GM13977 (cell line): Measurements from ENCODE around the gene PSMA1.

Experiments
- DNase-seq: peaks from one replicate; pipeline ENCODE4 v3.0.0; 2012; ENCODE audit warnings: low spot score
- in situ Hi-C: fragments of 300-500 bp; cut with MboI; formaldehyde crosslinking; loops from one replicate; pipeline ENCODE4 v1.12.0; 2022; ENCODE audit warnings: low sequenced_read_pairs, low pct_unique_long_range_greater_than_20kb, mixed read lengths, inconsistent platforms; ENCODE audit not compliant: unreplicated experiment
- TF ChIP-seq, protein P1 (sequence below): IDR thresholded peaks from 2 replicates; pipeline ENCODE4 v1.5.1; 2012; ENCODE audit warnings: mild to moderate bottlenecking, control low read depth; ENCODE audit not compliant: insufficient read depth; ENCODE audit errors: extremely low read depth, missing control alignments

The PSMA1 gene

DNA sequence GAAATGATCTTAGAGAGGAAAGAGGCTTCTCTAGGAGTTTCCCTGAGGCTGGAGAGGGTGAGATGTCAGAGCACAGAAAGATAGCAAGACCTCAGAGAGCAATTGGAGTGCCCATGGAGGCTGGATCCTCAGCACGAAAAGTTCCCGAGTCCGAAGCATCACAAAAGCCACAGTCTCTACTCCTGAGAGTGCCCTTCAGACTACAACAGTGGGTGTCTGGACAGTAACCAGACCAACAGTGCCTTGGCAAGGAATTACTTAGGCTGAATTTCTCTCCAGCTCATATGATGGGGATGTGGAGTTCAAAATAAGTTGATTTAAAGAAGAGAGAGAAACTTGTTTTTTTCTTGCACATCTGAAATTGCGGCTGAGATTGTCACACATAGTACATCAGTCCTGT is 31.9 kb upstream of the PSMA1 start:
- in situ Hi-C loops = no loop called here
- TF ChIP-seq, protein P1, sequence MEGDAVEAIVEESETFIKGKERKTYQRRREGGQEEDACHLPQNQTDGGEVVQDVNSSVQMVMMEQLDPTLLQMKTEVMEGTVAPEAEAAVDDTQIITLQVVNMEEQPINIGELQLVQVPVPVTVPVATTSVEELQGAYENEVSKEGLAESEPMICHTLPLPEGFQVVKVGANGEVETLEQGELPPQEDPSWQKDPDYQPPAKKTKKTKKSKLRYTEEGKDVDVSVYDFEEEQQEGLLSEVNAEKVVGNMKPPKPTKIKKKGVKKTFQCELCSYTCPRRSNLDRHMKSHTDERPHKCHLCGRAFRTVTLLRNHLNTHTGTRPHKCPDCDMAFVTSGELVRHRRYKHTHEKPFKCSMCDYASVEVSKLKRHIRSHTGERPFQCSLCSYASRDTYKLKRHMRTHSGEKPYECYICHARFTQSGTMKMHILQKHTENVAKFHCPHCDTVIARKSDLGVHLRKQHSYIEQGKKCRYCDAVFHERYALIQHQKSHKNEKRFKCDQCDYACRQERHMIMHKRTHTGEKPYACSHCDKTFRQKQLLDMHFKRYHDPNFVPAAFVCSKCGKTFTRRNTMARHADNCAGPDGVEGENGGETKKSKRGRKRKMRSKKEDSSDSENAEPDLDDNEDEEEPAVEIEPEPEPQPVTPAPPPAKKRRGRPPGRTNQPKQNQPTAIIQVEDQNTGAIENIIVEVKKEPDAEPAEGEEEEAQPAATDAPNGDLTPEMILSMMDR = no peak
- DNase-seq = no peak

DNA sequence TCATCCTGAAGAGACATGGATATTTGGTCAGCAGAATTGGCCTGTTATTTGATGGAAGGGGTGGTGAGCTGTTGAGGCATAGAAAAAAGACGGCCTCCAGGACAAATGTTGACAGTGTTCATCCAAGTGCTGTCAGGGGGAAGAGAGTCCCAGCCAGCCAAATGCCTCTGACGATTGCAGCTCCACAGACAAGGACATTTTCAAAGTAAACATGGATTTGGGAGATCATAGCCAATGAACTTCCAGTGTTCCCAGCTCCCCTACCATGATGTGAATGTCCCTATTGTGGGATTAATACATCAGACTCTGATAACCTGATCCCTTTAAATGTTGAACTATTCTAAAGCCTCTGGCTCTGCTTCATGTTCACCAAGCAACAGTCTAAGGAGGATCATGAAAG is 31.2 kb upstream of the PSMA1 start:
- DNase-seq = no peak
- TF ChIP-seq, protein P1 = no peak
- in situ Hi-C loops = no loop called here

DNA sequence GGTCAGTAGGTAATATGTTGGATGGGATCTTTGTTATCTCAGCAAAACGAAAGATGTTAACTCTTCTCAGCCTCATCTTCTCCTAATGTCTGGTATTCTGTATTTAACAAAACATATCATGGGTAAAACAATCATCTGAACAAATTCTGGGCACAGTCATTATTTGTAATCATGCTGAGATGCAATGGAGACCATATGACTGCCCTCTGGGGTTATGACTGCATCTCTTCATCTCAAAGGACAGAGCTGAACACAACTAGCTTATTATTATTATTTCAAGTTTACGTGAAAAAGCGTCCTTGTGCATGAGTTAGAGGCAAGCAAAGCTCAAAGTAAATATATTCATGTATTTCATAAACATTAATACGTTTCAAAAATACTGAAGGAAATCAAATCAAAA is 29.7 kb upstream of the PSMA1 start:
- DNase-seq = no peak
- TF ChIP-seq, protein P1 = no peak
- in situ Hi-C loops = loop anchor here (25.0 kb wide), 1 partner anchor 212 kb away; no protein-coding TSS in a partner anchor

DNA sequence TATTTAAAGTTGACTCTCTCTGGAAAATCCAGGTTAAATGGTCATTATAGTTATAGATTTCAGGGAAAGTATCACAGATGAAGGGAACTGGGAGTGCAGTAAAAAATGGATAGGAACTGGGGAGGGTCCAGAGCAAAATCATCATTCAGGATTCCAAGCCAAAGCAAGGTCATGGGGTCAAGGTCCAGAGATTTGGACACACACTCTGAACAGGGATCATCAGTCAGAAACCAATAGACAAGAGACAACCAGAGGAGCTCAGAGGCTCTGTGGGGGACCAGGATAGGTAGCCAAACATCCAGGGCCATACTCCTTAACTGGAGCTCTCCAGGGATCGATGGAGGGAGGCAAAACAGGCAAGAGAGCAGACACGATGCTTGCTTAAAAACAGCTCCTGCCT is 27.3 kb upstream of the PSMA1 start:
- in situ Hi-C loops = loop anchor here (25.0 kb wide), 1 partner anchor 215 kb away; no protein-coding TSS in a partner anchor
- DNase-seq = no peak

DNA sequence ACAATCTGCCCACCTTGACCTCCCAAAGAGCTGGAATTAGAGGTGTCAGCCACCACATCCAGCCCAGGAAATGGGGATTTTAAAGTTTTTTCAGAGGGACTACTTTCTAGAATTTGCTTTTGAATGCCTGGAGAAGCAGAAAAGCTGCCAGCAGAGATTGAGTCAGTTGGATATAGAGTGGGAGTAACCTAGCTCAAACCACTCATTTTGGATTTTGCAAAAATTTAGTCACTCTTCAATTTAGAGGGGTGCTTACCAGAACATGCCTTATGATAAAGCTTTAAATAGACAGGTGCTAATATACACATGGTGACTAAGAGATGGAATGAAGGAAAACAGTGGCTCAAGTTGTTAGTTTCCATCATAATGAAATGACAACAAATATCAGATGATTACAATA is 26.5 kb upstream of the PSMA1 start:
- TF ChIP-seq, protein P1 = no peak
- in situ Hi-C loops = loop anchor here (25.0 kb wide), 1 partner anchor 216 kb away; no protein-coding TSS in a partner anchor
- no peak for DNase-seq

More for the DNA sequence above, 27.3 kb upstream of the PSMA1 start:
- TF ChIP-seq, protein P1 = no peak

DNA sequence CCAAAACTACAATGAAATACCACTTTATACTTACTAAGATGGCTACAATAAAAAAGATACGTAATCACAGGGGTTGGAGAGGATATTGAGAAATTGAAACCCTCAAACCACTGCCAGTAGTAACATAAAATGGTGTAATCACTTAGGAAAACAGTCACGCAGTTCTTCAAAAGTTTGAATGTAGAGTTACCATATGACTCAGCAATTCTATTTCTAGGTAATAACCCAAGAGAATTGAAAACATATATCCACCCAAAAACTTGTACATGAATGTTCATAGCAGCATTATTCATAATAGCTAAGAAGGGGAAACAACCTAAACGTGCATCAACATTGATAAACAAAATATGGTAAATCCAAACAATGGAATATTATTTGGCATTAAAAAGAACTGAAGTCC is 24.4 kb upstream of the PSMA1 start:
- DNase-seq = peak; percentile 29
- in situ Hi-C loops = loop anchor here (25.0 kb wide), 1 partner anchor 218 kb away; no protein-coding TSS in a partner anchor

More for the DNA sequence above, 24.4 kb upstream of the PSMA1 start:
- TF ChIP-seq, protein P1 = no peak
